ENCODE measurements around the gene MPEG1.

MPEG1 gene

GRCh38 chr11:59212744-59213631, at the start of gene MPEG1:
MPEG1 (minus strand) TSS chr11:59212927; CDS start chr11:59212865, 62 bp downstream.
- no peak for DNase-seq (ENCODE audit: low spot score)

GRCh38 chr11:59262177-59262818, 49.6 kb upstream of the MPEG1 start:
- no peak for DNase-seq (ENCODE audit: low spot score)

GRCh38 chr11:59261150-59261549, 48.4 kb upstream of the MPEG1 start:
- no peak for DNase-seq (ENCODE audit: low spot score)

- no peak for DNase-seq (ENCODE audit: low spot score)
Measured at GRCh38 chr11:59259867-59260475, 47.2 kb upstream of the MPEG1 start.

- DNase-seq (ENCODE audit: low spot score), result no peak
Measured at GRCh38 chr11:59259047-59259446, 46.3 kb upstream of the MPEG1 start.

GRCh38 chr11:59255281-59255680, 42.6 kb upstream of the MPEG1 start:
- DNase-seq (ENCODE audit: low spot score), result no peak

- DNase-seq (ENCODE audit: low spot score), result no peak
Measured at GRCh38 chr11:59254286-59254685, 41.6 kb upstream of the MPEG1 start.

GRCh38 chr11:59253001-59253400, 40.3 kb upstream of the MPEG1 start:
- DNase-seq (ENCODE audit: low spot score), result no peak

GRCh38 chr11:59249535-59249934, 36.8 kb upstream of the MPEG1 start:
- no peak for DNase-seq (ENCODE audit: low spot score)

- peak; percentile 14 for DNase-seq (ENCODE audit: low spot score)
Measured at GRCh38 chr11:59247531-59248227, 35.0 kb upstream of the MPEG1 start.

- DNase-seq (ENCODE audit: low spot score), result no peak
Measured at GRCh38 chr11:59243633-59244032, 30.9 kb upstream of the MPEG1 start.

- DNase-seq (ENCODE audit: low spot score), result no peak
Measured at GRCh38 chr11:59240322-59240721, 27.6 kb upstream of the MPEG1 start.

GRCh38 chr11:59226396-59226795, 13.7 kb upstream of the MPEG1 start:
- DNase-seq (ENCODE audit: low spot score), result no peak

GRCh38 chr11:59225017-59225416, 12.3 kb upstream of the MPEG1 start:
- no peak for DNase-seq (ENCODE audit: low spot score)

- no peak for DNase-seq (ENCODE audit: low spot score)
Measured at GRCh38 chr11:59224351-59224928, 11.7 kb upstream of the MPEG1 start.

- DNase-seq (ENCODE audit: low spot score), result no peak
Measured at GRCh38 chr11:59223611-59224010, 10.9 kb upstream of the MPEG1 start.

- DNase-seq (ENCODE audit: low spot score), result no peak
Measured at GRCh38 chr11:59223177-59223576, 10.4 kb upstream of the MPEG1 start.

GRCh38 chr11:59222464-59223060, 9.8 kb upstream of the MPEG1 start:
- DNase-seq (ENCODE audit: low spot score), result no peak

- DNase-seq (ENCODE audit: low spot score), result no peak
Measured at GRCh38 chr11:59221441-59221840, 8.7 kb upstream of the MPEG1 start.

- no peak for DNase-seq (ENCODE audit: low spot score)
Measured at GRCh38 chr11:59219836-59220235, 7.1 kb upstream of the MPEG1 start.

GRCh38 chr11:59218893-59219292, 6.2 kb upstream of the MPEG1 start:
- no peak for DNase-seq (ENCODE audit: low spot score)

GRCh38 chr11:59218319-59218718, 5.6 kb upstream of the MPEG1 start:
- no peak for DNase-seq (ENCODE audit: low spot score)
